HG02981 (cell line): ENCODE data around the gene SUSD4.

ENCODE experiments used
- ATAC-seq: cut with Tn5 transposase; IDR thresholded peaks from one replicate; pipeline ENCODE4 v1.9.1; 2021; ENCODE audit warnings: mild to moderate bottlenecking, moderate library complexity; ENCODE audit not compliant: unreplicated experiment

SUSD4 gene

DNA sequence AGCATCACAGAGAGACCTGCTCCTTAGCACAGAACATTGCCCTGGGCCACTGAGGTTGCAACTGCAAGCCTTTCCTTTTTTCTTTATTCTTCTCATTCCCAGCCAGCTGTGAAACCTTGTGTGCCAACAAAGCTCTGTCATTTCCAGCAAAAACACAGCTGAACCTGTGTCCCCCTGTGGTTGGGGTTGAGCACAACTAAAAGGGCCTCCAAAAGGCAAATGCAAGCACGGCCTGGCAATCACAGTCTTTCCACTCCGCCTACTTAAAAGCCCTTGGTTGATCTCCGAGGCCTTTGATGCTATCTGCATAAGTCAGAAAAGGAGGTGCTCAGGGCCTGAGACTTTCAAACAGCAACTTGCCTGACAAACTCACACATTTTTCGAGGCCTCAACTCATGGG is 32.7 kb downstream of the SUSD4 start:
- no peak for ATAC-seq

DNA sequence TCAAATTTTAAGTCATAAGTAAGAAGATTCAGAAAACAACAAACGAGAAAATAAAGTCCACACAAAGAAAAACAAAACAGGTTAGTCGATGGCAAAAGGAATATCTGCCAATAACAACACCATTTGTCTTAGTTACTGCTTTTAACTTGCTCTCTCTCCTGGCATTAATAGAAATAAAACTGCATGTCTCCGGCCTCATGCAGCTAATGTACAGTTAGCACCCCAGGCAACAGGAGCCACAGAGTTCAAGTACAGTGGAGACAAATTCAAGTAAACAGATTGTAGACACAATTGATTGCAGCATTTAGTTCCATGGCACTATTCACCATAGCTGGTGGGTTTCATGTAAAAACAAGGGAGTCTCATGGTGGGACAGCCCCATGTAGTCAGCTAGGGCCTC is 33.5 kb downstream of the SUSD4 start:
- ATAC-seq, result no peak

DNA sequence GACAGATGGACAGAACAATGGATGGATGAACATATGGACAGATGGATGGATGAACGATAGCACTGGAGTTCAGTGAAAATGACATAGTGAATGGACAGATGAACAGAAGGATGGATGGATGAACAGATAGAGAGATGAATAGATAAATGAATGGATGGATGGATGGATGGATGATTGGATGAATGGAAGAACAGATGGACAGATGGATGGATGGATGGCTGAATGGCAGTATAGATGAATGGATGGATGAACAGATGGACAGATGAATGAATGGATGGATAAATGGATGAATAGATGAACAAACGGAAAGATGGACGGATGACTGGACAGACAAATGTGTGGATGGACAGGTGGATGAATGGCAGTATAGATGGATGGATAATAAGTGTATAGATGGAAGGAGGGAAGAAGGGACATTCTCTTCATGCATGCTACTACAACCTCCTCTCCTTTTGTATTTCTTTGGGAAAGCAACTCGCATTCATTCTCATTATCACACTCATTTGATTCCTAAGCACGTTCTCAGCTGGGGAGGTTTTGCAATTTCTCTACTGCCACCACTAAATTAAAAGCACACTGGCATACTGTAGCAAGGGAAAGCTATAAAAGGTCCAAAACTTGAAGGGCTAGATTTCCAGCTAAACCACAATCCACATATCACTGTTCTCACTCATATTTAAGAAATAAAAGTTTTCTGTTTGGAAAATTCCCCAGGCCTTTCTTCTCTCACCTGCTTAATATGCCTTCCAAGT is 34.1 kb downstream of the SUSD4 start:
- no peak for ATAC-seq

DNA sequence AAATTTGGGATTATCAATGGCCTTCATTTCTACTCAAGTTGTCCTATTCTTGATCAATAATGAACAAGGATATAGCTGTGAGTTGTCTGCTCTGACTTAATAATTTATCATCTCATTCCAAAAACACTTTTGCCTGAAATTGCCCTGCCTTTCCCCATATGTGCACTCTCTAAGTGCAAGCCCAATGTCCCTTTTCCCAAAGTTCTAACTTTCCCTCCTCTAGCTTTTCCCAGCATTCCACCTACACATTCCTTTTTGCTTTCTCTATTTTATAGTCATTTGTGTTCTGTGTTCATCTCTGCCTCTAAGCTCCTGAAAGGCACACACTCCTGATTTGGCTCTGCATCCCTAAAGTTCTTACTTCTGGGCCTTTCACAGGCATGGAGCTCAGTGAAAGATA is 34.7 kb downstream of the SUSD4 start:
- ATAC-seq, result no peak

DNA sequence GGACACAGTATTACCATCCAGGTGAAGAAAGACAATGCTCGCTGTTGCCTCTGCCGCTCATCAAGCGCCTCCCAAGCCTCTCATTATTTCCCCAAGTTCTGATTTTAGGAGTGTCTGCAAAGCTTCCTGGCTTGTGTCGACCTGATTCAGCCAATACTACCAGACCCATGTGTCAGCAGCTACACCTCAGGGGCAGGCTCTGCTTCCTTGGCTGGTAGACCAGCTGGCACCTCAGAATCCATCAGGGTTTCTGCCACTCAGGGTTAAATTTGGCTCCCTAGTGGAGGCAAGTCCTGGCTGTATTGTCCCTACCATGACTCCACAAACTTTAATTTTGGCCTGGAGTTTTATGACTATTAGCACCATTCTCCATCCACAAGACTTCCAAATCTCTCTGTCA is 35.4 kb downstream of the SUSD4 start:
- no peak for ATAC-seq

DNA sequence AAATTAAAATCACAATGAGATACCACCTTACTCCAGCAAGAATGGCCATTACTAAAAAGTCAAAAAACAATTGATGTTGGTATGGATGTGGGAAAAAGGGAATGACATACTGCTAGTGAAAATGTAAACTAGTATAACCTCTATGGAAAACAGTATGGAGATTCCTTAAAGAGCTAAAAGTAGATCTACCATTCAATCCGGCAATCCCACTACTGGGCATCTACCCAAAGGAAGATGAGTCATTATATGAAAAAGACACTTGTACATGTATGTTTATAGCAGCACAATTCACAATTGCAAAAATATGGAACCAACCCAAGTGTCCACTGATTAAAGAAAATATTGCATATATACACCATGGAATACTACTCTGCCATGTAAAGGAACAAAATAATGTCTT is 37.2 kb downstream of the SUSD4 start:
- no peak for ATAC-seq

DNA sequence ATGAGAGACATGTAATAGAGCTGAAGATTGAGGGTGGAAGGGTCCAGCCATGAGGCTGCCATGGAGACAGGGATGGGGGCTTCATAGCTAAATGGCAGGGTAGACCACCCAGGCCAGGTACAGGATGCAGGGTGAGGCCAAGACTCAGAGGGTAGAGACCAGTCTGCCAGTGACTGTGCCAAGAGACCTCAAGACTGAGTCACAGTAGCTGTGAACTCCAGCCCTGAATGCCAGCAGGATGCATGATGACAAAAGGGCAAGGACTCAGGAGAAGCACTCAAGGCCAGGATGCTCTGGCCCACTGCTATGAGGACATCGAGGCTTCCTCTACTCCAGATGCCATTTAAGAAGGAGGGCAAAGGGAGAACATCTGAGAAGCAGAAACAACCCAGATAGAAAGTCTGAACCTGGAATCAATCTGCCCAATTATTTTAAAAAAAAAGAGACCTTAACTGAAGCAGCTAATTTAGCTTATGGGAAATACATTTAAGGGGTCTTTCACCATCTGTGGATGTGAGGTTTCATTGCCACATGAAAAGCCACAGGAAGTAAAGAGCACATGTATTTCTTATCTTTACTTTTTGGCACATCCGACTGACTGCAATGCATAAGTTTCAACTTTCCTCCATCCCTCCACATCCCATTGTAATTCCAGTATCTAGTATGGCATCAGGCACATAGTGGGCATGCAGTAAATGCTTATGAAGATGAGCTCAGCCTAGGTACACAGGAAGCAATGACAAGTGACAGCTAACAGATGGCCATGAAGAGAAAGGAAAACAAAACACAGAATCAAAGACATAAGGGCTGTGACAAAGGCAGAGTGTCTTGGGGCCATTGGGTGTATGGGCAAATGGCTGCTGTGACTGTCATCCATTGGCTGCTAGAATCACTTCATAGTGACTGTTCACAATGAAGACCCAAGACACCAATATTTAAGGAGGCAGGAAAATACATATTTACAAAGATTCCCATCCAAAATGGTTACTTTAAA is 40.2 kb downstream of the SUSD4 start:
- no peak for ATAC-seq

DNA sequence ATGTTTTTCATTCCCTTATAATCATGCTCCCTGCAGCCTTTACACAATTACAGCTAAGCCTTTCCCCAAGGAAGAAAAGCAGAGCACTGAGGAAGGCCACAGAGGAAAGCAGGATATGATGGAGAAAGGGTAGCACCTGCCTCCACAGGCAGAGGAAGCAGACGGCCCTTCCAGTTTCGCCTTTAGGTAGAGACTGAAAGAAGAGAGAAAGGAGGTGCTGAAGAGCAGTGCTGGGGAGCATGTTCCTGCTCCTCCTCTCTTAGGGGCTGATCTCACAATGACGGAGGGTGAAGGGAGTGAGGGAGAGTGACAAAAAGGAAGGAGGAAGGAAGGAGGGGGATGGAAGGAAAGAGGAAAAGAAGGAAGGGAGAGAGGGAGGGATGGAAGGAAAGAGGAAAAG is 41.1 kb downstream of the SUSD4 start:
- ATAC-seq, result no peak

DNA sequence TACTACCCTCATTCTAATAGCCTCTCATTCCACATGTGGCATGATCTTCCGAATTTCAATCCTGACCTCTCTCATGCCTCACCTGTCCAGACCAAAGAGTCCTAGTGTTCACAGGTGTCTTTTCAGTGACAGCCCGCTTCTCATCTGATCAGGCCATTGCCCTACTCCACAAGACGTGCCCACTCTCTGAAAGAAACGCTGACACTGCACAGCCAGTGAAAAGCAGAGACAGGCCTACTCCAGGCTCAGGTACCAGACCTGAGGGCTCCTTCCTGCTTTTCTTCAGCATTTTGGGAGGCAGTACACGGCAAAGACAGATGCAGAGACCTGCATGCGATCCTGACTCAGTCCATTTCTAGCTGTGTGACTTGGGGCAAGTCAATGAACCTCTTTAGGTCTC is 43.0 kb downstream of the SUSD4 start:
- ATAC-seq, result no peak

DNA sequence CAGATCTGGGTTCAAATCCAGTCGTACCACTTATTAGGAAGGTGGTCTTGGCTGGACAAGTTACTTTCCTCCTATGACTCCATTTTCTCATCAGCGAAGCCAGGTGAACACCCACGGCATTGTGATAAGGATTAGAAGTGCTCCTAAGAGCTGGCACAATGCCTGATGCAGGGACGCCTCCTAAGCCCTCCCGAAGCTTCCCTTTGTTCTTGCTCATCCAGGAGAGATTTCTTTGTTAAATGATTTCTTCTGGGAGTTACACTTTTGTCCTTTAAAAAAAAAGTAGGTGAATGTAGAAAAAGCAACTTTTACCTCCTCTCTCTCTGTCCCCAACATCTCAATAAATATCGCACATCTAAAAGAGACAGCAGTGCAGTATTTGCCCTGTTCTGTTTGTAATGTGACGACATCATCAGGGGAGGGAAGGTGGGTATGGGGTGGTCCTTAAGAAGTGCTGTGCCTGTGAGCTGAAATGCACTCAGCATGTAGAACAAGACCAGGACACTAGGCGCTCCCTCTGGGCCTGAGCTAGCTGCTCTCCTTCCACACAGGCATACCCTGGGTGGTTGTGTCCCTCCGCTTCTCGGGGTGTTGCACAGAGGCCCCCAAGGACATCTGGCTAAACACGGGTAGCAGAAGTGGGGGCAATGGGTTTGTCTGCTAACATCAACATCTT is 43.9 kb downstream of the SUSD4 start:
- no peak for ATAC-seq

DNA sequence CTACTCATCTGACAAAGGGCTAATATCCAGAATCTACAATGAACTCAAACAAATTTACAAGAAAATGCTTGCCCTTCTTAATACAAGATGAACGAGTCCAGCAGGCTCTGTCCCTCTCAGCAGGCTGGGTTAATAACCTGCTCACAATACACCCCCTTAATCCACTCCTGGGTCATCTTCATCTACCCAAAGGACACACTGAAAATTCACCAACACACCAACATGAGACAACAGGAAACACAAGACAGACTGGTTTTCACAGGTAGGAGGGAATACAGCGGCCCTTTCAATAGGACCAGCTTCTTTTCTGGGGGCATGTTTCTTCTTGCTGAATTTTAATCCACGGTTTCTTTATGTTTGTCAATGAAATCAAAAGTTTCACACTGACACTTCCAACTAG is 44.6 kb downstream of the SUSD4 start:
- no peak for ATAC-seq

DNA sequence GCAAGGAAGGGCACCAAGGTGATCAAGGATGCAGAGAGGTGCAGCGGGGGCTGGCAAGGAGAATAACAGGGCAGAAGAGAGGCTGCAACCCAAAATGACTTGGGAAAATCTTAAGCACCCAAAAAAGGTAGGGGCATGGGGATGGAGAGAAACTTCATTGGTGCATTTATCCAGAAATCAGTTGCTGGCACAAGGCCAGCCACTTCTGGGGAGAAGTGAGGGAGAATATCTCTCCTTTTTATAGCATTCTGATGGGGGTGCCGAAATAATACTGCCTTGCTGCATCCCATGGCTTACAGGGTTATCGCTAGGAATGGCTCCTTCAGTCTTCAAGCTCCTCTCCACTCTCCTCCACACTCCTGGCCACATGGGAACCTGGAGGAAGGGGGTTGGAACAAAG is 47.9 kb downstream of the SUSD4 start:
- ATAC-seq, result no peak

DNA sequence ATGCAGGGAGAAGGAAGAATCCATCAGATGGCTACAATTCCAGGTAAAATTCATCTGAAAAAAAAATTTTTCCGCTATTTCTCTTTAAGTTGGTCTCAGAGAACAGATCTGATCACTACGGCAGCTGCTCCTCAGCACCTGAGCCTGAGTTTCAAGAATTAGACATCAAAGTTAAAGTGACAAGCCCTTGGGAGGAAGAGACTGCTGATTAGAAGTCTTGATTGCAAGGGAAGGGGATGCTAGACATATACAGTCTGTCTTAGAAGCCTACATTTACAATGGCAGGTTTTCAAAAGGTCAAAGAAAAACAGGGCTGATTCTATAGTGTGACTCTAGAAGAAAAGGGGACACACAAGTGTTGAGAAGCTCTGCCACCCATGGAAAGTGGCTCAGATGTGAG is 48.3 kb downstream of the SUSD4 start:
- ATAC-seq, result no peak

DNA sequence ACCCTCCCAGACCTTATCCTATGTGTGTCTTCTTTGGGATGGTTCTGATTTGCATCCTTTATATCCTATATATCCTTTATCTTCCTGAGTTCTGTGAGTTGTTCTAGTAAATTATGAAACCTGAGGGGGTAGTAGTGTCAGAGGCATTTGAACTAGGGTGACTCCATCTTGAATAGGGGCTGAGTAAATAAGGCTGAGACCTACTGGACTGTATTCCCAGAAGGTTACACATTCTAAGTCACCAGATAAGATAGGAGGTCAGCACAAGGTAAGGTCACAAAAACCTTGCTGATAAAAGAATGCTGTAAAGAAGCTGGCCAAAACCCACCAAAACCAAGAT is 50.6 kb downstream of the SUSD4 start:
- ATAC-seq, result no peak

DNA sequence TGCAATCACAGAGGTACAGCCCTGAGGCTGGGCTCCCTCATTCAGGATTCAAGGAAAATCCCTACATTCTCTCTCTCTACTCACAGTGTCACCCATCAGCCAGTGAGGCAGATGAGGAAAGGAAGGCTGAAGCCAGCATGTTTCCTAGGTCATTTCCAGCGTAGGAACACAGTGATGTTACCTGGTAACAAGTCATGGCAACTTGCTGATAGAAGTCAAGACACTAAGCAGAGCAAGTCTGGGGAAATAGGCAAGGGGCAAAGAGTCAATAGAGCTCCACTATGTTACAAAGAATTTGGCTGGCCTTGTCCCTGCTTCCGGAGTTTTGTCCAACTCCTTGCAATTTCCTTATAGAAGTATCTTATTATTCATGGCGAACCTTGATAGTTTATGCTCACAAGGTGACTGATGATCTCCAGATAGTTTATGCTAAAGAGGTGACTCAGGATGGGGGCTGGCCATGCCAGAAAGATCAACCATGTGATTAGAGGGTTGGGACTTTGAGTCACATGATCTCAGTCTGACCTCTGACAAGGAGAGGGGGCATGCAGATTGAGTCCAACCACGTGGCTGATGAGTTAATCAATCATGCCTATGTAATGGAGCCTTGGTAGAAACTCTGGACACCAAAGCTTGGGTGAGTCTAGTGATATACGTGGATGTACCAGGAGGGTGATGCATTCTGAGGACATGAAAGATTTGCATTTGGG is 51.1 kb downstream of the SUSD4 start:
- no peak for ATAC-seq

DNA sequence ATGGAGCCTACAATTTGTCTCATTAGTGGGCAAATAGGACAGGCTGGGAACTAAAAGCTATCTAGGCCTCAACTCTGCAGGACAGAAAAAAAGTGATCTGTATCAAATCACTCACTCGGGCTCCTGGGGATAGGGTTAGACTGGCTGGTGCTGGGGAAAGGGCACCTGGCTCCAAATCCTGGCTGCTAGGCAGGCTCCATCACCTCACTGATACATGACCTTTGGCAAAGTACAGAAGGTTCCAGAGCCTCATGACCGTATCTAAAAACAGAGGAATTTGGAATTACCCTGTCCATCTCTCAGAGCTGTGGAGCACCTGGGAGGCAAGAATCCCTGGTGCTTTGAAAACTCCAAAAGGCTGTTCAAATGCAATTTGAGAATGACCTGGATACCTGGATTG is 51.7 kb downstream of the SUSD4 start:
- no peak for ATAC-seq

DNA sequence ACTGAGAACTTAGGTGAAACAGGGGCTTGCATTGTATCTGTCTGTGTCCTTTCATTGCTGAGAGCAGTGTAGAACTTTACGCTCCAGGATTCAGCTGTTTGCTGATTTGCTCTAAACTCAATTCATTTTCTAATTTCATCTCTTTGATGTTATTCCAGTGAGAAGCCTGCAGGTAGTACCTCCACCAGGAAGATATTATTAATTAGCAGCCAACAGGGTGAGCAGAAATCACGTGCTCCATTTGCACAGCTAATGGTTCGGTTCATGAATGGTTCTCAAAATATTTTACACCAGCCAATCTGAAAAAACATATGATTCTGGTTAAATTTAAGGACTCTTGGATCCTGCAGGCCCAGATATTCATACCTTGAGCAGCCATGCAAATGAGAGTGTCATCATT is 52.1 kb downstream of the SUSD4 start:
- ATAC-seq, result no peak

DNA sequence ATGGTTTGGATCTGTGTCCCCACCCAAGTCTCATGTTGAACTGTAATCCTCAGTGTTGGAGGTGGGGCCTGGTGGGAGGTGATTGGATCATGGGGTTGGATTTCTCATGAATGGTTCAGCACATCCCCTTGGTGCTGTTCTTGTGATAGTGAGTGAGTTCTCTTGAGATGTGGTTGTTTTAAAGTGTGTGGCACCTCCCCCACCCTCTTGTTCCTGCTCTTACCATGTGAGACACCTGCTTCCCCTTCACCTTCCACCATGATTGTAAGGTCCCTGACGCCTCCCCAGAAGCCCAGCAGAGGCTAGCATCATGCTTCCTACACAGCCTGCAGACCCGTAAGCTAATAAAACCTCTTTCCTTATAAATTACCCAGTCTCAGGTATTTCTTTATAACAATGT is 55.8 kb downstream of the SUSD4 start:
- no peak for ATAC-seq

DNA sequence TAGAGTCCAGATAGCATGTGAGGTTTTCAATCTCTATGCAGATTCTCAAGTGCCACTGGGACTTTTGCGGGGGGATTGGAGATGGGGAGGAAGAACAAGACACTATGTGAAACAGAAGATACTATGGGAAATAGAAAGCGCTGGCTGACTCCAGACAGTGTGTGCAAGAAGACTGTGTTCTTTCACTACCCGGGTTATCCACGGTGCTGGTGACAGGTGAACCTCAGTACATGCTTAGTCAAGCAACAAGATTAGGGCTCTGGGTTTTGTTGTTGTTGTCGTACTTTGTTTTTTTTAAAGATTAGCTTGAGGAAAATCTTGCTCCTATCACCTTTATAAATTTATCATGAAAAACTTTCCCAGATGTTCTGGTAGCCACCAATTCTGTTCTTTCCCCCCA is 56.4 kb downstream of the SUSD4 start:
- ATAC-seq, result no peak

DNA sequence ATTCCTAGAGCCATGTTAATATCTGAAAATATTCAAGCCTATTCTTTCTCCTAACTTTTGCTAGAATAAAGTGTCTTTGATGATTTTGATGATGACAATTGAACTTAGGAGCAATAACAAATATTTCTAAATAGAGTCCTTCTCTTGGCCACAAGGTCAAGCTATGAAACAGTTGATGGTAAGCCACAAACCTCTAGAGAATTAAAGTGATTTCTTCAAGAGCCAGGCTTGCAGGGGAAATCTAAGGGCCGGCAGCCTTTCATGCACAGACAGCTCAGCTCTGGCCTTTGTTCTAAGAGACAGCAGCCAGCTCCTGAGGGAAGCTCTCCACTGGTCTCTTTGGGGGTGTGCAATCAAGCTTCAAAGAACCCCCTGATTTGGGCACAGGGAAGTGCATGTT is 59.0 kb downstream of the SUSD4 start:
- no peak for ATAC-seq

DNA sequence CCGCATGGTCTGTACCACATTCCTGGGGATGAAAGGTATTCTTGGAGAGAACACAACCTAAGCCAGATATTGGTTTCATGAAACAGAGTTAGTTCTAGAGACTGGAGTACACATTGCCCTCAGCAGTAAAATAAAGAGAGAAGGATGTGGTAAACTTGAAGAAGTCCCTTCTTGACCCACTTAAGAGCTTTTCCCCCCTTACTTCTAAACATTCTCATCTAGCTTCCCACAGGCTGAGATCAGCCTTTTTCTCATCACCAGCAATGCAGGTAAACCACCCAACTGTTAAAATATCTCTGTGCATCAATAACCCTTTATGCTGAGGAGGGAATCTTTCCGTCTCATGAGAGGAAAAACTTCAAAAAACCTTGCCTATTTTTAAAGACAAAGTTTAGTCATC is 62.6 kb downstream of the SUSD4 start:
- no peak for ATAC-seq
